AG10803 (cell line): ENCODE data around the gene TMEM86A.

ENCODE experiments used
- DNase-seq: peaks from one replicate; pipeline ENCODE4 v3.0.0; 2010; ENCODE audit warnings: low read depth
- H3K4me3 ChIP-seq: 2 replicates; pipeline ENCODE4 v1.5.1; 2011; ENCODE audit warnings: mild to moderate bottlenecking, low read length, control low read depth
- TF ChIP-seq, protein P1 (sequence below): conservative IDR thresholded peaks from 2 replicates; pipeline ENCODE4 v1.5.1; 2011; ENCODE audit warnings: mild to moderate bottlenecking, low read length, control low read depth, inconsistent platforms

The TMEM86A gene

DNA sequence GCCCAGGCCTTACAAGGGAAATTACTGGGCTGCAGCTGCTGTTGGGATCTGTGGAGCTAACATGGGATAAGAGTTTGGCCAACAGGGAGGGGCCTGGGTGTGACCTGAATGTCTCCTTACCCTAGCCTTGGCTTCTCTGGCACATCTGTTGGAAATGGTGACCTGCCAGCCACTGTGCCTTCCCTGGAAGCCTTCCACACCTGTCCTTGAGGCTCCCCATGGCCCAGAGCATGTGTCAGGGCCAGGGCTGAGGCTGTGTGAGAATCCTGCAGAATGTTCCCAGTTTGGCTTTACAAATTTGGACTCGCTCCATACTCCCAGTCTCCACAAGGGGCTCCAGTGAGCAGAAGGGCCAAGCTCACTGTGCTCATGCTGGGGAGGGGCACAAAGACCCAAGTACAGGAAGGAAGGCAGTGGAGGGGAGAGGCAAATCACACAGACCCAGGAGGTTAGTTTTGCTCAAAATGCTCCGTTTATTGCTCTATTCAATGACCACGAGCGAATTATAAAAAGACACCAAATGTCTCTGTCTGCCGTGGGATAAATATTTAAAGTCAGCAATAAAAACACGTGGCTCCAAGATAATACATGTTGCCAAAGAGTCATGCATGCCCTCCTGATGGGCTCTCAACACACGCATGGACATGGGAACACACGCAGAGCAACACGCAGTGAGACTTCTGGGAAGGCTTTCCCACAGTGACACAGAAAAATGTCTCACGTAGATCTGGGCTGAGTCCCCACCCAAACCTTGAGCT is 29.1 kb downstream of the TMEM86A start:
- DNase-seq = peak; percentile 16
- H3K4me3 ChIP-seq = no peak overlapping the region
- TF ChIP-seq, protein P1, sequence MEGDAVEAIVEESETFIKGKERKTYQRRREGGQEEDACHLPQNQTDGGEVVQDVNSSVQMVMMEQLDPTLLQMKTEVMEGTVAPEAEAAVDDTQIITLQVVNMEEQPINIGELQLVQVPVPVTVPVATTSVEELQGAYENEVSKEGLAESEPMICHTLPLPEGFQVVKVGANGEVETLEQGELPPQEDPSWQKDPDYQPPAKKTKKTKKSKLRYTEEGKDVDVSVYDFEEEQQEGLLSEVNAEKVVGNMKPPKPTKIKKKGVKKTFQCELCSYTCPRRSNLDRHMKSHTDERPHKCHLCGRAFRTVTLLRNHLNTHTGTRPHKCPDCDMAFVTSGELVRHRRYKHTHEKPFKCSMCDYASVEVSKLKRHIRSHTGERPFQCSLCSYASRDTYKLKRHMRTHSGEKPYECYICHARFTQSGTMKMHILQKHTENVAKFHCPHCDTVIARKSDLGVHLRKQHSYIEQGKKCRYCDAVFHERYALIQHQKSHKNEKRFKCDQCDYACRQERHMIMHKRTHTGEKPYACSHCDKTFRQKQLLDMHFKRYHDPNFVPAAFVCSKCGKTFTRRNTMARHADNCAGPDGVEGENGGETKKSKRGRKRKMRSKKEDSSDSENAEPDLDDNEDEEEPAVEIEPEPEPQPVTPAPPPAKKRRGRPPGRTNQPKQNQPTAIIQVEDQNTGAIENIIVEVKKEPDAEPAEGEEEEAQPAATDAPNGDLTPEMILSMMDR = peak; percentile 83

DNA sequence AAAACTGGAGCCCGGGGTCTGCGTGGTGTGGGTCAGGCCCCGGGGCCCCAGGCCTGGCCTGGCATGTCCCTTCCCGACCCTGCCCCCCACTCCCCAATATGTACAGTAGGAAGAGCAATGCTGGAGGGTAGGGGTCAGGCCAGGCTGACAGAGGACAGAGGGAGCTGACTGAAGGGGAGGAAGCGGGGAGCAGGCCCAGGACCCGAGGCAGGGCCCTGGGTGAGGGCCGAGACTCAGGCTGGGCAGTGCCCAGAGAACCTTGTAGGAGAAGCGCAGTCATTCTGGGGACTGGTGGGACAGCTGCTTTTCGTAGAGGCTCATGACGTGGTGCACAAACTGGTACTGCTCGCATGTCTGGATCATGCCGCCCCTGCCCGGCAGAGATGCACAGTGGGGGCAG is 30.1 kb downstream of the TMEM86A start:
- TF ChIP-seq, protein P1 = no peak
- no peak for DNase-seq
- H3K4me3 ChIP-seq = no peak overlapping the region

DNA sequence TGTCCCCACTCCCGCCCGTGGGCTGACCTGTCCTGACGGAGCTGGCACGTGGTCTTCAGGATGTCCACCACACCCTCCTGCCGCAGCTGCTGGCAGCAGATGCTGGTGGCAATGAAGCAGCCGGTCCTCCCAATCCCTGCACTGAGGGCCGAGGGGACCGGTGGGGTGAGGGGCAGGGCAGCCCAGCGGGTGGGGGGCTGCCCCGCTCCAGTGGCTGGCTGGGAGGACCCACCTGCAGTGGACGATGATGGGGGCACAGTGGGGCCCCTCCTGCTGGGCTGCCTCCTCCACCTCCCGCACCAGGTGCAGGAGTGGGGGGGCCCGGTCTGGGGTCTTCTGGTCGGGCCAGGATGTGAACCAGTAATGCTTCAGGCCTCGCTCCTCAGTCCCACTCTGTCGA is 30.8 kb downstream of the TMEM86A start:
- no peak overlapping the region for H3K4me3 ChIP-seq
- TF ChIP-seq, protein P1 = no peak

DNA sequence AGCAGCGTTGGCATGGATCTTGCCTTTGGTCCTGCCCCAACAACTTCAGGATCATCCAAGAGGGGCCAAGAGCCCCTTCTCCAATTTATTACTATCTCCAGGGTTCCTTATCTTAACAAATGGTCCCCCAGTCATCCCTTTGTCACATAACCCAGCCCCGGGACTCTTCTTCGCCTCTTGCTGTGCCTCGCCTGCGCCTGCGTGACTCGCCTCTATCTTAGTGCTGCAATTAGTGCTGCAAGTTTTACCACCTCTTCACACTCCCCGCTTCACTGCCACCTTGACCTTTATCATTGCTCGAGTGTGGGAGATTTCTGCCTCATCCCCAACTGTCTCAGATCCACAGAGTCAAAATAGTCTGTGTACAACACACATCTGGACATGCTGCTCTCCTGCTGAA is 31.4 kb downstream of the TMEM86A start:
- TF ChIP-seq, protein P1 = no peak
- no peak overlapping the region for H3K4me3 ChIP-seq
- no peak for DNase-seq

More for the DNA sequence above, 30.8 kb downstream of the TMEM86A start:
- DNase-seq = no peak

DNA sequence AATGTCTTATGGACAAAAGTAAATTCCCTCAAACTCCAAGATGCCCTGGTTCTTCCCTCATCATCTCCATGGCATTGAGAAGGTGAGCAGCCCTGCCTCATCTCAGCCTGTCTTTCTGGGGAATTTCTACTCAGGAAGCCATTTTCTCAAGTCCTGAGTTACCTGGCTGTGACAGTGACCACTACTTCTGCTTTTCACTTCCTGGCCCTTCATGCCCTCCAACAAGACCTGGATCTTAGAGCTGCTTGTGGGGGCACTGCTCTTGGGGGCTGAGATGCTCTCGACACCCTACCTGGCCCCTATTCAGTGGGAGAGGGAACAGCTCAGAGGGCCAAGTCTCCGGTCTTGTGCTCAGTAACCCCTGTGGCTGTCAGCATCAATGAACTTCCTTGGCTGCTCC is 32.9 kb downstream of the TMEM86A start:
- DNase-seq = no peak
- H3K4me3 ChIP-seq = no peak overlapping the region
- TF ChIP-seq, protein P1 = no peak

DNA sequence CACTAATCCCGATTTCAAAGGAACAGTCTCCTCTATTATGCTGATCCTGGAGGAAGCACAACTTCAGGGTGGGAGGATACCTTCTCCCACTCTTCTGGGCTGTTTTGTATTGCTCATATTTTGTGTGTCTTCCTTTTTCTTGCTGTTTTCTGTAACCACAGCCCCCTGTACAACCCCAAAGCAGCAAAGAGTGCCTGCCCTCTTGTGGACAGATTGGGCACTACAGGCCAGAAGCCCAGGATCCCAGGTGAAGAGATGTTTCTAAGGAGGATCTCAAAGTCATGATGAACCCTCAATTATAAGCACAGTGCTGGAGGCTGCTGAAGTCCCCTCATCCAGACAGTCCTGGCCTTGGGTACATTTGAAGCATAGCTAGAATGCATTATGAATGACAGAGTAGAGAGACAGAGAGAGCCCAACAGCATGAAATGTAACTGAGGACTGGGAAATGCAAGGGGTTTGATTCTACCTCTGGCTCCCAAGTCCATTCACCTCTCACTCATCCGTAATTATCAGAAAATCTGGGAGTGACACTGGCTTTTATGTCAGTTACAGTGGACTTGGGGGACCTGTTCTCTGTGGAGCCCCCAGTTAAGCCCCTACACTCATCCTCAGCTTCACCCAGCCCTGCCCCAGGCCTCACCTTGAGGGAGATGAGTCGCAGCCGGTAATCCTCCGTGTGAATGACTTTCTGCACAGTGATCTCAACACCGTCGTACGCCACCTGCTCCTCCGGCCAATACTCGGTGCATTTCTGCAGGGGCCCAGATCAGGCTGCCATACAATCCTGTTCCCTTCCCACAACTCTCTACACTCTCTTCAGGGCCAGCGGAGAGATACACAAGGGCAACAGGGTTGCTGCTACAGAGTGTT is 33.6 kb downstream of the TMEM86A start:
- no peak overlapping the region for H3K4me3 ChIP-seq
- TF ChIP-seq, protein P1 = peak; percentile 99
- peak; percentile 32 for DNase-seq
